ENCODE data around the gene WIPF1.

Gene WIPF1

GRCh38 chr2:174621323-174621722 lies 23.7 kb upstream of the WIPF1 start:
- Histone ChIP-seq H3K4me1 (ENCODE audit: control insufficient read depth, low read length) (peaks cover 50% of the 10 kb centered on the region), H3K4me3 (ENCODE audit: low read length) (no peak overlapping the region), H3K27ac (ENCODE audit: low read depth, low read length) (no peak overlapping the region), H3F3A (ENCODE audit: control insufficient read depth, insufficient read depth) (no peaks in the 10 kb centered on the region; the same call in 1 of the 2 replicates), H3K27me3 (ENCODE audit: control insufficient read depth, low read length) (no peaks in the 10 kb centered on the region), H3K4me2 (ENCODE audit: low read length) (no peak overlapping the region), H3K9me3 (ENCODE audit: control insufficient read depth, insufficient read depth, low read length) (no peaks in the 10 kb centered on the region), H3K79me2 (ENCODE audit: control insufficient read depth, low read length) (no peaks in the 10 kb centered on the region), H4K20me1 (ENCODE audit: control insufficient read depth, insufficient read depth, low read depth, low read length) (no peaks in the 10 kb centered on the region), H3K9me2 (replicated peaks; ENCODE audit: control insufficient read depth, low read length) (no peaks in the 10 kb centered on the region), H3K36me3 (ENCODE audit: control insufficient read depth, low read length) (peaks cover 23% of the 10 kb centered on the region)
- TF ChIP-seq CTCF (IDR thresholded peaks at IDR 0.05; ENCODE audit: low read depth, low read length, poor library complexity, severe bottlenecking): no peak

- H3K4me2 ChIP-seq (ENCODE audit: low read length): no peak overlapping the region
Measured at GRCh38 chr2:174618179-174618578, 20.6 kb upstream of the WIPF1 start.

GRCh38 chr2:174617718-174618117 lies 20.1 kb upstream of the WIPF1 start:
- no peak for TF ChIP-seq CTCF (IDR thresholded peaks at IDR 0.05; ENCODE audit: low read depth, low read length, poor library complexity, severe bottlenecking)
- Histone ChIP-seq H3K4me3 (ENCODE audit: low read length) (no peak overlapping the region), H3K27ac (ENCODE audit: low read depth, low read length) (no peak overlapping the region), H3K4me2 (ENCODE audit: low read length) (no peak overlapping the region), H3K4me1 (ENCODE audit: control insufficient read depth, low read length) (peaks cover 57% of the 10 kb centered on the region), H3K36me3 (ENCODE audit: control insufficient read depth, low read length) (peaks cover 8% of the 10 kb centered on the region; the same call in 1 of the 2 replicates), H3K9me2 (replicated peaks; ENCODE audit: control insufficient read depth, low read length) (no peaks in the 10 kb centered on the region), H4K20me1 (ENCODE audit: control insufficient read depth, insufficient read depth, low read depth, low read length) (no peaks in the 10 kb centered on the region), H3K79me2 (ENCODE audit: control insufficient read depth, low read length) (peaks cover 15% of the 10 kb centered on the region), H3K27me3 (ENCODE audit: control insufficient read depth, low read length) (no peaks in the 10 kb centered on the region), H3K9me3 (ENCODE audit: control insufficient read depth, insufficient read depth, low read length) (no peaks in the 10 kb centered on the region), H3F3A (ENCODE audit: control insufficient read depth, insufficient read depth) (peaks cover 5% of the 10 kb centered on the region; the same call in 1 of the 2 replicates)

More at GRCh38 chr2:174618179-174618578, 20.6 kb upstream of the WIPF1 start:
- H3K4me3 ChIP-seq (ENCODE audit: low read length): no peak overlapping the region
- H3K36me3 ChIP-seq (ENCODE audit: control insufficient read depth, low read length): peaks cover 8% of the 10 kb centered on the region; the same call in 1 of the 2 replicates
- H3F3A ChIP-seq (ENCODE audit: control insufficient read depth, insufficient read depth): peaks cover 5% of the 10 kb centered on the region; the same call in 1 of the 2 replicates
- no peak overlapping the region for H3K27ac ChIP-seq (ENCODE audit: low read depth, low read length)
- TF ChIP-seq CTCF (IDR thresholded peaks at IDR 0.05; ENCODE audit: low read depth, low read length, poor library complexity, severe bottlenecking): no peak
- no peaks in the 10 kb centered on the region for H4K20me1 ChIP-seq (ENCODE audit: control insufficient read depth, insufficient read depth, low read depth, low read length)
- no peaks in the 10 kb centered on the region for H3K27me3 ChIP-seq (ENCODE audit: control insufficient read depth, low read length)
- H3K4me1 ChIP-seq (ENCODE audit: control insufficient read depth, low read length): peaks cover 56% of the 10 kb centered on the region
- H3K9me2 ChIP-seq (replicated peaks; ENCODE audit: control insufficient read depth, low read length): no peaks in the 10 kb centered on the region
- no peaks in the 10 kb centered on the region for H3K9me3 ChIP-seq (ENCODE audit: control insufficient read depth, insufficient read depth, low read length)
- H3K79me2 ChIP-seq (ENCODE audit: control insufficient read depth, low read length): peaks cover 12% of the 10 kb centered on the region

- peaks cover 8% of the 10 kb centered on the region; the same call in 1 of the 2 replicates for H3F3A ChIP-seq (ENCODE audit: control insufficient read depth, insufficient read depth)
- peaks cover 17% of the 10 kb centered on the region for H3K79me2 ChIP-seq (ENCODE audit: control insufficient read depth, low read length)
- no peak overlapping the region for H3K4me3 ChIP-seq (ENCODE audit: low read length)
- no peak overlapping the region for H3K27ac ChIP-seq (ENCODE audit: low read depth, low read length)
- H3K9me3 ChIP-seq (ENCODE audit: control insufficient read depth, insufficient read depth, low read length): no peaks in the 10 kb centered on the region
- peaks cover 57% of the 10 kb centered on the region for H3K4me1 ChIP-seq (ENCODE audit: control insufficient read depth, low read length)
- no peak for TF ChIP-seq CTCF (IDR thresholded peaks at IDR 0.05; ENCODE audit: low read depth, low read length, poor library complexity, severe bottlenecking)
- H3K36me3 ChIP-seq (ENCODE audit: control insufficient read depth, low read length): 0 out of 2 replicates have a peak, but pooled peaks cover 5% of the 10 kb centered on the region
- no peaks in the 10 kb centered on the region for H3K9me2 ChIP-seq (replicated peaks; ENCODE audit: control insufficient read depth, low read length)
- no peak overlapping the region for H3K4me2 ChIP-seq (ENCODE audit: low read length)
- H3K27me3 ChIP-seq (ENCODE audit: control insufficient read depth, low read length): no peaks in the 10 kb centered on the region
- H4K20me1 ChIP-seq (ENCODE audit: control insufficient read depth, insufficient read depth, low read depth, low read length): no peaks in the 10 kb centered on the region
Measured at GRCh38 chr2:174617120-174617519, 19.5 kb upstream of the WIPF1 start.
